ENCODE results near the gene COPB1.
"Not testable (repeated sequence)": the region's sequence is repeated elsewhere in the genome, so short reads cannot be mapped to it uniquely, and the experiment has no call there.

Gene COPB1, protein sequence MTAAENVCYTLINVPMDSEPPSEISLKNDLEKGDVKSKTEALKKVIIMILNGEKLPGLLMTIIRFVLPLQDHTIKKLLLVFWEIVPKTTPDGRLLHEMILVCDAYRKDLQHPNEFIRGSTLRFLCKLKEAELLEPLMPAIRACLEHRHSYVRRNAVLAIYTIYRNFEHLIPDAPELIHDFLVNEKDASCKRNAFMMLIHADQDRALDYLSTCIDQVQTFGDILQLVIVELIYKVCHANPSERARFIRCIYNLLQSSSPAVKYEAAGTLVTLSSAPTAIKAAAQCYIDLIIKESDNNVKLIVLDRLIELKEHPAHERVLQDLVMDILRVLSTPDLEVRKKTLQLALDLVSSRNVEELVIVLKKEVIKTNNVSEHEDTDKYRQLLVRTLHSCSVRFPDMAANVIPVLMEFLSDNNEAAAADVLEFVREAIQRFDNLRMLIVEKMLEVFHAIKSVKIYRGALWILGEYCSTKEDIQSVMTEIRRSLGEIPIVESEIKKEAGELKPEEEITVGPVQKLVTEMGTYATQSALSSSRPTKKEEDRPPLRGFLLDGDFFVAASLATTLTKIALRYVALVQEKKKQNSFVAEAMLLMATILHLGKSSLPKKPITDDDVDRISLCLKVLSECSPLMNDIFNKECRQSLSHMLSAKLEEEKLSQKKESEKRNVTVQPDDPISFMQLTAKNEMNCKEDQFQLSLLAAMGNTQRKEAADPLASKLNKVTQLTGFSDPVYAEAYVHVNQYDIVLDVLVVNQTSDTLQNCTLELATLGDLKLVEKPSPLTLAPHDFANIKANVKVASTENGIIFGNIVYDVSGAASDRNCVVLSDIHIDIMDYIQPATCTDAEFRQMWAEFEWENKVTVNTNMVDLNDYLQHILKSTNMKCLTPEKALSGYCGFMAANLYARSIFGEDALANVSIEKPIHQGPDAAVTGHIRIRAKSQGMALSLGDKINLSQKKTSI

DNA sequence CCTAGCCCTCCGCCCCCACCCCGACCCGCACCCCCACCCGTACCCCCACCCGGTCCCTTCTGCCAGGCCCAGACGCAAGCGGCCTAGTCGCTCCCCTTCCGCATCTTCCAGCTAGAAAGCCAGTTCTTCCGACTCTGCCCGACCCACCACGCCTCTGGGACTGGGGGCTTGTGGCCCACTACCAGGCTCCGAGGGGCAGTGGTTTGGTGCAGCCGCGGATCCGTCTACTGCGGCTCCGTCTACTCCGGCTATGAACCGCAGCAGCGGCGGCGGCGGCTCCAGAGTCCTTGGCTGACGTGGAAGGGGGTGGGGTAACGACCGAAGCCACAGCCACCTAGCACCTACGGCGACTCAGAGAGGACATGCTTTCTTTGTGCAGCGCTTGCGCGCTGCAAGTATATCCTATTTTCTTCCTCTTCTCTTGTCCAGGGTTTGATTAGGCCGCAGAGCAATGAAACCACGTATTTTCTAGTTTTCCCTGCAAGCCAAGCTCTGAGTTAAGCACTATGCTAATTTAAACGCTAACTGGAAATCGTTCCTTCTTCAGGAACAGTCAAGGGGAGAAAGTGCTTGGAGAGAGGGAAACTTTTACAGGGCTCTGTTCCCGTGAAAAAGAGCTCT is at the start of gene COPB1:
Gene COPB1, minus strand, starts transcription at position 252 of the 621 bp plus-strand sequence. CDS start 883 bp downstream, outside the sequence.
- Mint-ChIP-seq H3K4me3 (peak within 1 kb of the TSS; percentile 100), H3K9me3 (no peaks in the 10 kb centered on the region), H3K27me3 (no peaks in the 10 kb centered on the region), H3K4me1 (peaks cover 36% of the 10 kb centered on the region), H3K27ac (peak within 1 kb of the TSS; percentile 99), H3K36me3 (peaks cover 23% of the 10 kb centered on the region)
- ATAC-seq: peak; percentile 98

- H3K27ac Mint-ChIP-seq: no peak overlapping the region
- H3K9me3 Mint-ChIP-seq: no peaks in the 10 kb centered on the region
- no peaks in the 10 kb centered on the region for H3K36me3 Mint-ChIP-seq
- H3K4me1 Mint-ChIP-seq: peaks cover 12% of the 10 kb centered on the region
- H3K27me3 Mint-ChIP-seq: no peaks in the 10 kb centered on the region
- no peak overlapping the region for H3K4me3 Mint-ChIP-seq
- ATAC-seq: no peak
Observed at GRCh38 chr11:14547440-14547839, 47.8 kb upstream of the COPB1 start.

DNA sequence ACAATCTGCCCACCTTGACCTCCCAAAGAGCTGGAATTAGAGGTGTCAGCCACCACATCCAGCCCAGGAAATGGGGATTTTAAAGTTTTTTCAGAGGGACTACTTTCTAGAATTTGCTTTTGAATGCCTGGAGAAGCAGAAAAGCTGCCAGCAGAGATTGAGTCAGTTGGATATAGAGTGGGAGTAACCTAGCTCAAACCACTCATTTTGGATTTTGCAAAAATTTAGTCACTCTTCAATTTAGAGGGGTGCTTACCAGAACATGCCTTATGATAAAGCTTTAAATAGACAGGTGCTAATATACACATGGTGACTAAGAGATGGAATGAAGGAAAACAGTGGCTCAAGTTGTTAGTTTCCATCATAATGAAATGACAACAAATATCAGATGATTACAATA is 47.1 kb upstream of the COPB1 start:
- Mint-ChIP-seq H3K36me3 (no peaks in the 10 kb centered on the region), H3K4me1 (peaks cover 12% of the 10 kb centered on the region), H3K27me3 (no peaks in the 10 kb centered on the region), H3K4me3 (no peak overlapping the region), H3K27ac (no peak overlapping the region), H3K9me3 (no peaks in the 10 kb centered on the region)
- ATAC-seq: no peak

- peak; percentile 39 for ATAC-seq
- H3K9me3 Mint-ChIP-seq: no peaks in the 10 kb centered on the region
- H3K27ac Mint-ChIP-seq: peak overlapping the region; percentile 8
- H3K4me3 Mint-ChIP-seq: no peak overlapping the region
- H3K27me3 Mint-ChIP-seq: no peaks in the 10 kb centered on the region
- H3K4me1 Mint-ChIP-seq: peaks cover 12% of the 10 kb centered on the region
- H3K36me3 Mint-ChIP-seq: no peaks in the 10 kb centered on the region
Observed at GRCh38 chr11:14544611-14545010, 45.0 kb upstream of the COPB1 start.

DNA sequence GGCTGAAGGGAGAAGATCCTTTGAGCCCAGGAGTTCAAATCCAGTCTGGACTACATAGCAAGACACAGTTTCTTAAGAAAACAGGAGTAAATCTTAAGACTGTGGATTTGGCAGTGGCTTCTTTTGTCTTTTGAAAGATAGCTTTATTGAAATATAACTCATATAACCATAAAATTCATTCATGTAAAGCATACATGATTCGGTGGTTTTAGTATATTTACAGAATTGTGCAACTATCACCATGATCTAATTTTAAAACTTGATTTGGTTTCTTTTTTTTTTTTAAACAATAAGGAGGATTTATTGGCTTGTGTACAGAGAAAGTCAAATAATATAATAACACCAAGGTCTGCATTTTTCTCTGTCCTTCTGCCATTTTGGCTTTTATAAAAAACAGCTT is 43.6 kb upstream of the COPB1 start:
- Mint-ChIP-seq H3K4me3 (no peak overlapping the region), H3K27me3 (no peaks in the 10 kb centered on the region), H3K36me3 (no peaks in the 10 kb centered on the region), H3K27ac (no peak overlapping the region), H3K4me1 (peaks cover 12% of the 10 kb centered on the region), H3K9me3 (no peaks in the 10 kb centered on the region)
- no peak for ATAC-seq

DNA sequence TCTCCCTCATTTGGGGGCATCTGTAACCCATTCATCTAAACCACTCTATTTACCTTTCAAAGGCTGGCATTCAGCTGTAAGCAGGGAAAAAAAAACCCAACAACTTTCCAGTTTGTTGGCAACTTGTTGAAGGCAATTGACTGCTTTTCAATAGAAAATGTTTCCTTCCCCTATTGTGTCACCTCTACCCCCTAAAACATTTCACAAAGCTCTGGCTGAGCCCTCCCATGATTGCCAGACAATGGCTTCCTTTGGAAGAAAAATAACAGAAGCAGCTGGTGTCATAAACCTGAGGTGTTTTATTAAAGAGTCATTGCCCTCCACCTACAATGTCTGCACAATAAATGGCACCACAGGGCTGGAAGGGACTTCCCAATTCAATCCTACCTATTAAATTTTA is 42.7 kb upstream of the COPB1 start:
- Mint-ChIP-seq H3K4me3 (no peak overlapping the region), H3K27me3 (no peaks in the 10 kb centered on the region), H3K4me1 (peaks cover 12% of the 10 kb centered on the region), H3K9me3 (no peaks in the 10 kb centered on the region), H3K36me3 (no peaks in the 10 kb centered on the region), H3K27ac (no peak overlapping the region)
- ATAC-seq: no peak

DNA sequence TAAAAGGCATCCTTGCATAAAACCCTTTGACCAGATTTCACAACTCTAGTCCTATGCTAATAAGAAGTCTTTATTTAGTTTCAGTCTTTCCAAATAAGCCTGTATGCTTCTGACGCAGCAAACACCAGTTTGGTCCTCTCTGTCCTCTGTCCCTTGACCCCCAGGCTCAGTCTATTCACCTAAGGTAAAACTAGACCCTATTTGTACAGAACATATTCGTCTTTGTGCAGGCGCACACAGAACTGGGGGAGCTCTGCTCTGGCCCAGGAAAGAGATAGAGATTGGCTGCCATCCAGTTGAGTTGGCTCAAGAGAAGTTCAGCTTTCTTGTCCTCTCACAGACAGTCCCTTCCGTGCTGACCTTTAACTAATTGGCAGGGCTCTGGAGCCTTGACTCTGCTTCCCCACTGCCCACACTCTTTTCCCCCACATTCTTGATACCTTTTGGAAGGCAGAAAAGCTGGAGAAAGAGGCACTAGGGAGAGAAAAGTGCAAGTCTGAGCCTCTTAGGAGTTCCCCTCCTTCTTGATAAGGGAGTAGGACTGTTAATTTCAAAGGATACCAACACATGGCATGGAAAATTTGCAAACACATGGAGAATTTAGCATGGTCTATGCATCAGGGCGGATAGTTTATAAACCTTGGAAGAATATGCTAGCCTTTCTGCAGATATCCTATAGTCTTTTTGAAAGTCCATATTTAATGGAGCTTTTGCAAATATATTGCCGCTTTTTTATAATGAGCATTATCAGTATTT is 41.8 kb upstream of the COPB1 start:
- peaks cover 12% of the 10 kb centered on the region for H3K4me1 Mint-ChIP-seq
- H3K9me3 Mint-ChIP-seq: no peaks in the 10 kb centered on the region
- no peak overlapping the region for H3K4me3 Mint-ChIP-seq

GRCh38 chr11:14539982-14540421 is 40.4 kb upstream of the COPB1 start:
- ATAC-seq: no peak
- Mint-ChIP-seq H3K27ac (peak overlapping the region; percentile 2), H3K27me3 (no peaks in the 10 kb centered on the region), H3K36me3 (no peaks in the 10 kb centered on the region), H3K4me3 (no peak overlapping the region), H3K9me3 (no peaks in the 10 kb centered on the region), H3K4me1 (peaks cover 6% of the 10 kb centered on the region)

More for the DNA sequence above, 41.8 kb upstream of the COPB1 start:
- no peak overlapping the region for H3K27ac Mint-ChIP-seq
- no peaks in the 10 kb centered on the region for H3K36me3 Mint-ChIP-seq
- no peaks in the 10 kb centered on the region for H3K27me3 Mint-ChIP-seq
- no peak for ATAC-seq

DNA sequence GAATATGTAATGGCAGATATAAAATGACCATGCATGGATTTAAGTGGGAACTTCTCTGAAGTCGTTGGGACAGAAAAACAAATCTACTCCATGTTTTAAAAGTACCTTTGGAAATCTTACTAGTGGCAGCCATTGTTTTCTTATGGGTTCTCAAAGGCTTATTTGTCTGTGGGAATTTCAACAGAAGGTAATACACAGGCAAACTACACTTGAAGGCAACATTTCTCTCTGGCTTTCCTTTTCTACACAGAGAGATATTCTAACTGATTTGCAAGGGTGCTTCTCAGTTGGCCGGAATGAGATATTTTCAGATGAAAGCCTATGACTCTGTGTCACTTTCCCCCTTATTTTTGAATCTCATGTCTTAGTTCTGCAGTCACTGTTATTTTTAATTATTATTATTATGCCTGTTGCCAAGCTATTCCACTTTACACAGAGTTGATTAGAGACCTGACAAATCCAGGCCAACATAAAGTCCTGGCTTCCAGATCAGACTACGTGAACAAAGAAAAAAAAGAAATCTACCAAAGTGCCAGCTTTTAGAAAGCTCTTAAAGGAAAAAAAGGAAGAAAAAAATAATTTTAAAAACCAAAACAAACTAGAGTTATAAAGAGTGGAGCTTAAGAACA is 39.4 kb upstream of the COPB1 start:
- ATAC-seq: no peak
- Mint-ChIP-seq H3K4me3 (no peak overlapping the region), H3K27ac (peak overlapping the region; percentile 2), H3K9me3 (no peaks in the 10 kb centered on the region), H3K27me3 (no peaks in the 10 kb centered on the region), H3K36me3 (no peaks in the 10 kb centered on the region), H3K4me1 (no peaks in the 10 kb centered on the region)

DNA sequence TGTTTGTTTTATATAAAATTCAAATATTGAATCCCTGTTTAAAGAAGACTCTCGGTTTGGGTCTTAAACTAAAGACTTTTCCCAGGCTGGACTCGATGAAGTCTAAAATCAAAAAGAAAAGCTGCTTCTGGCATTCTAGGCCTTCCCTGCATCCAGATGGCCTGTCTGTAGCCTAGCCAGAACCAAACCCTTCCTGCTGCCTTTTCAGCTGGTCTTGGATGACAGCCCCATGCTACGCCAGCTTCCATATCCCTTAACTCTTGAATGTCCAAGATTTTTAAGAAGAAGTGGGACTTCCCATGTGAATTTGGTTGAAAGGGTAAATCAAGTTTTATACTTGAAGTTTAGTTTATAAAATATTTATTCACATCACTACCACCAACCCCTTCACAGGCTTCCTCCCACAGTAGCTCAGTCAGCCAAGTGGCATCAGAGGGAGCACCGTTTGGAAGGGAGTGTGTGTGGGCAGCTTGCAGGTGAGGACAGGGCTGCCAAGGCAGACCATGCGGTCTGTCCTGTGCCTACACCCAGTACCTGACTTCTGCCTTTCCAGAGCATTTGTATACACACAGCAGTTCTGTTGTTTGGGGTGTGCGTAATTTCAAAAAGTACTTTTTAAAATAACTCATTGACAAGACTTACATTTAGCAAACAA is 38.8 kb upstream of the COPB1 start:
- H3K9me3 Mint-ChIP-seq: no peaks in the 10 kb centered on the region
- H3K4me1 Mint-ChIP-seq: no peaks in the 10 kb centered on the region
- H3K36me3 Mint-ChIP-seq: no peaks in the 10 kb centered on the region
- no peaks in the 10 kb centered on the region for H3K27me3 Mint-ChIP-seq
- no peak overlapping the region for H3K4me3 Mint-ChIP-seq
- no peak overlapping the region for H3K27ac Mint-ChIP-seq
- no peak for ATAC-seq

DNA sequence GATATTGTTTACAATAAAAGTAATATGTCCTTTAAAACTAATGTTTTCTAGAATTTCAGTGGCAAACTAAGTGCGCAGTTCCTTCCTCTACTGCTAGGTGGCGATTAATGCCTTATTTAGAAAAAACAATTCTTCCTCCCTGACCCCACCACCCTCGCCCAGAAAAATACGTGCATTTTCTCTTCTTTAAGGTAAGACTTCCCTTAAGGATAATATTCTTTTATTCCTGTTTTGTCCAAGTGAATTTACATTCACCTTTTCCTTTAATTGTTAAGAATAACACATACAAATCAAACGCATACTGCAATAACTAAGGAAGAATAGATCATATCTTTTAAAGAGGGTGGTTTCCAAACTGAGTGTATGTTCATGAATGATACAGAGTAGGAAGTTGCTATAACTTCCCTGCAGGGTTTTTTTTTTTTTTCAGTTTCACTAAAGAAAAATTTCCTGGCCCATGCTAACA is 37.6 kb upstream of the COPB1 start:
- Mint-ChIP-seq H3K27ac (no peak overlapping the region), H3K36me3 (no peaks in the 10 kb centered on the region), H3K9me3 (no peaks in the 10 kb centered on the region), H3K4me1 (no peaks in the 10 kb centered on the region), H3K4me3 (peak overlapping the region; percentile 31), H3K27me3 (no peaks in the 10 kb centered on the region)
- peak; percentile 71 for ATAC-seq

DNA sequence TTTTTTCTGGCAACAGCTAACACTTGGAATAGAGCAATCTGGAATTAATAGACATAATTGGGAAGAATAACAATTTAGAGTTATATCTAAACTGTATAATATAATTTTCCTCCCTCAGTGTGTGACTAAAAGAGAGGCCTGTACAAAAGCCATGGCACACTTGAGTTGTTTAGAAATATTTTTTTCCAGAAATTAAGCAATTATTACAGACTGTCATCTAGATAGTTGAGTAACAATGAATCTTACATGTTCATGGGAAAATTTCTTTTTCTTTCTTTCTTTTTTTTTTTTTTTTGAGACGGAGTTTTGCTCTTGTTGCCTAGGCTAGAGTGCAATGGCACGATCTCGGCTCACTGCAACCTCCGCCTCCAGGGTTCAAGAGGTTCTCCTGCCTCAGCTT is 35.6 kb upstream of the COPB1 start:
- H3K27ac Mint-ChIP-seq, H3K4me1 Mint-ChIP-seq, H3K36me3 Mint-ChIP-seq, H3K9me3 Mint-ChIP-seq, H3K4me3 Mint-ChIP-seq, ATAC-seq, H3K27me3 Mint-ChIP-seq: not testable (repeated sequence)

DNA sequence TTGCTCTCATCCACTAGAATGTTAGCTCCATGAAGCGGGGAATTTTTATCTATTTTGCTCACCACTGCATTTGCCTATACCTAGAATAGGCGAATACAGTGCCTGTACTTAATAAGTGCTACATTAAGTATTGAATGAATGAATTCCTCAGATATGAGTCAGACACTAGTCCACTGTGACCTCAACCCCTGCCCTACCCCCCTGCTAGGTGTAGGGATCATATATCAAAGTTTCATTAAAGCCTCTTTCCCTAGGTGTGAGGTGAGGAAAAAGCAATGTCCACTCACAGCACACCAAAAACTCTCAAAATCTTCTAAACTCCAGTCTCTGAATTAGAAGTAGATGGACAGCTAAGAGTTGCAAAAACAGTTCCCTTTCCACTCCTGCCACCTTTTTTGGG is 30.3 kb upstream of the COPB1 start:
- no peak for ATAC-seq
- H3K27ac Mint-ChIP-seq: no peak overlapping the region
- H3K27me3 Mint-ChIP-seq: no peaks in the 10 kb centered on the region
- no peaks in the 10 kb centered on the region for H3K36me3 Mint-ChIP-seq
- no peaks in the 10 kb centered on the region for H3K9me3 Mint-ChIP-seq
- no peaks in the 10 kb centered on the region for H3K4me1 Mint-ChIP-seq
- no peak overlapping the region for H3K4me3 Mint-ChIP-seq

- no peak for ATAC-seq
- Mint-ChIP-seq H3K36me3 (no peaks in the 10 kb centered on the region), H3K9me3 (no peaks in the 10 kb centered on the region), H3K4me3 (no peak overlapping the region), H3K27me3 (no peaks in the 10 kb centered on the region), H3K4me1 (no peaks in the 10 kb centered on the region), H3K27ac (no peak overlapping the region)
Observed at GRCh38 chr11:14529321-14529720, 29.7 kb upstream of the COPB1 start.
